Calu3 (cell line): Measurements from ENCODE around the gene VGLL1. TPM values are rescaled to one million over a fixed set of nuclear protein-coding genes. Genes with fewer than 3 reads are reported as not detected.

Experiments
- BruUV-seq: library from RNA; stranded (reverse); fragments of 400-500 nt; replicated peaks from 2 replicates; lab custom pipeline; 2021; lab: Mats Ljungman, UMichigan
- CTCF ChIA-PET: fragments of 300-600 bp; sonication (Branson Sonifier 250); formaldehyde crosslinking; loops from one replicate; lab custom pipeline; 2022; ENCODE audit warnings: antibody characterized with exemption; lab: Charles Lee
- DNase-seq: peaks from one replicate; pipeline ENCODE4 v3.0.0; 2022
- H3K27ac Mint-ChIP-seq: one replicate; pipeline ENCODE4 v1.8.0; 2022; ENCODE audit warnings: mixed read lengths; ENCODE audit not compliant: unreplicated experiment
- H3K27me3 Mint-ChIP-seq: one replicate; pipeline ENCODE4 v1.8.0; 2022; ENCODE audit warnings: mixed read lengths; ENCODE audit not compliant: unreplicated experiment
- H3K36me3 Mint-ChIP-seq: one replicate; pipeline ENCODE4 v1.8.0; 2022; ENCODE audit warnings: mild to moderate bottlenecking, moderate library complexity, mixed read lengths; ENCODE audit not compliant: insufficient read depth, unreplicated experiment
- H3K4me1 Mint-ChIP-seq: one replicate; pipeline ENCODE4 v1.8.0; 2022; ENCODE audit warnings: mild to moderate bottlenecking, low read depth, mixed read lengths; ENCODE audit not compliant: unreplicated experiment
- H3K4me3 Mint-ChIP-seq: one replicate; pipeline ENCODE4 v1.8.0; 2022; ENCODE audit warnings: mild to moderate bottlenecking, low read depth, moderate library complexity, mixed read lengths; ENCODE audit not compliant: unreplicated experiment
- H3K9me3 Mint-ChIP-seq: one replicate; pipeline ENCODE4 v1.8.0; 2022; ENCODE audit warnings: low read depth, mixed read lengths; ENCODE audit not compliant: unreplicated experiment
- CTCF ChIP-seq: fragments of 200-600 bp; IDR thresholded peaks from one replicate; pipeline ENCODE4 v1.8.0; 2022; ENCODE audit warnings: antibody characterized with exemption; ENCODE audit not compliant: unreplicated experiment
- intact Hi-C: fragments of 100-400 bp; cut with micrococcal nuclease; formaldehyde crosslinking; loops from one replicate; pipeline ENCODE4 v1.10.0; 2022; ENCODE audit not compliant: unreplicated experiment
- total RNA-seq: library from RNA; stranded (reverse); gene quantifications from 2 replicates; pipeline ENCODE4 v1.2.3, GENCODE V29; 2022

The VGLL1 gene
- total RNA-seq, 1 experiment from 2014 or later, result 92.2 TPM

GRCh38 chrX:136546371-136546781 is 14.4 kb downstream of the VGLL1 start:
- intact Hi-C loops, result no loop called here
- Mint-ChIP-seq H3K9me3 (no peaks in the 10 kb centered on the region), H3K4me3 (no peak overlapping the region), H3K4me1 (no peaks in the 10 kb centered on the region), H3K36me3 (peaks cover 15% of the 10 kb centered on the region), H3K27ac (no peak overlapping the region), H3K27me3 (no peaks in the 10 kb centered on the region)
- CTCF ChIA-PET, result no interaction called here
- DNase-seq, result no peak
- no peak for TF ChIP-seq CTCF
- no TSS peak for BruUV-seq

- H3K4me1 Mint-ChIP-seq, result no peaks in the 10 kb centered on the region
- no peak for DNase-seq
- intact Hi-C loops, result no loop called here
- no peak overlapping the region for H3K27ac Mint-ChIP-seq
- peaks cover 10% of the 10 kb centered on the region for H3K36me3 Mint-ChIP-seq
- CTCF ChIA-PET, result no interaction called here
- no peak for TF ChIP-seq CTCF
- BruUV-seq, result no TSS peak
- H3K27me3 Mint-ChIP-seq, result no peaks in the 10 kb centered on the region
- no peaks in the 10 kb centered on the region for H3K9me3 Mint-ChIP-seq
- H3K4me3 Mint-ChIP-seq, result no peak overlapping the region
Observed at GRCh38 chrX:136549226-136549625, 17.2 kb downstream of the VGLL1 start.

GRCh38 chrX:136551410-136551809 is 19.4 kb downstream of the VGLL1 start:
- no peaks in the 10 kb centered on the region for H3K27me3 Mint-ChIP-seq
- BruUV-seq, result no TSS peak
- H3K4me1 Mint-ChIP-seq, result no peaks in the 10 kb centered on the region
- intact Hi-C loops, result no loop called here
- H3K9me3 Mint-ChIP-seq, result no peaks in the 10 kb centered on the region
- CTCF ChIA-PET, result no interaction called here
- no peak overlapping the region for H3K4me3 Mint-ChIP-seq
- peaks cover 4% of the 10 kb centered on the region for H3K36me3 Mint-ChIP-seq
- H3K27ac Mint-ChIP-seq, result no peak overlapping the region
- no peak for TF ChIP-seq CTCF
- DNase-seq, result no peak

- no peak overlapping the region for H3K4me3 Mint-ChIP-seq
- BruUV-seq, result no TSS peak
- TF ChIP-seq CTCF, result no peak
- no peaks in the 10 kb centered on the region for H3K27me3 Mint-ChIP-seq
- no peaks in the 10 kb centered on the region for H3K4me1 Mint-ChIP-seq
- H3K36me3 Mint-ChIP-seq, result no peaks in the 10 kb centered on the region
- no peak for DNase-seq
- no peaks in the 10 kb centered on the region for H3K9me3 Mint-ChIP-seq
- CTCF ChIA-PET, result interaction anchor here (1.2 kb wide), 1 partner anchor 59 kb away, joined by 3 read pairs; no protein-coding TSS in a partner anchor
- intact Hi-C loops, result no loop called here
- H3K27ac Mint-ChIP-seq, result no peak overlapping the region
Observed at GRCh38 chrX:136555694-136556093, 23.7 kb downstream of the VGLL1 start.
